HFF-Myc (cell line): Measurements from ENCODE around the gene PDE9A.

Source experiments
- DNase-seq: peaks from one replicate; pipeline ENCODE4 v3.0.0-alpha.2; 2011; ENCODE audit warnings: low read depth; ENCODE audit errors: extremely low read depth
- H3K4me3 ChIP-seq: replicated peaks from 2 replicates; pipeline ENCODE4 v1.5.1; 2011; ENCODE audit warnings: low read depth, mild to moderate bottlenecking, control low read depth, low read length
- TF ChIP-seq, protein P1 (sequence below): IDR thresholded peaks from 2 replicates; pipeline ENCODE4 v1.5.1; 2012; ENCODE audit warnings: mild to moderate bottlenecking, low read depth, low read length, control low read depth; ENCODE audit errors: missing control alignments

PDE9A gene

GRCh38 chr21:42757826-42758655 lies 104.6 kb downstream of the PDE9A start:
- DNase-seq: no peak
- TF ChIP-seq, protein P1, sequence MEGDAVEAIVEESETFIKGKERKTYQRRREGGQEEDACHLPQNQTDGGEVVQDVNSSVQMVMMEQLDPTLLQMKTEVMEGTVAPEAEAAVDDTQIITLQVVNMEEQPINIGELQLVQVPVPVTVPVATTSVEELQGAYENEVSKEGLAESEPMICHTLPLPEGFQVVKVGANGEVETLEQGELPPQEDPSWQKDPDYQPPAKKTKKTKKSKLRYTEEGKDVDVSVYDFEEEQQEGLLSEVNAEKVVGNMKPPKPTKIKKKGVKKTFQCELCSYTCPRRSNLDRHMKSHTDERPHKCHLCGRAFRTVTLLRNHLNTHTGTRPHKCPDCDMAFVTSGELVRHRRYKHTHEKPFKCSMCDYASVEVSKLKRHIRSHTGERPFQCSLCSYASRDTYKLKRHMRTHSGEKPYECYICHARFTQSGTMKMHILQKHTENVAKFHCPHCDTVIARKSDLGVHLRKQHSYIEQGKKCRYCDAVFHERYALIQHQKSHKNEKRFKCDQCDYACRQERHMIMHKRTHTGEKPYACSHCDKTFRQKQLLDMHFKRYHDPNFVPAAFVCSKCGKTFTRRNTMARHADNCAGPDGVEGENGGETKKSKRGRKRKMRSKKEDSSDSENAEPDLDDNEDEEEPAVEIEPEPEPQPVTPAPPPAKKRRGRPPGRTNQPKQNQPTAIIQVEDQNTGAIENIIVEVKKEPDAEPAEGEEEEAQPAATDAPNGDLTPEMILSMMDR: no peak
- no peak overlapping the region for H3K4me3 ChIP-seq

- no peak for DNase-seq
- no peak overlapping the region for H3K4me3 ChIP-seq
- TF ChIP-seq, protein P1: no peak
Observed at GRCh38 chr21:42758721-42759593, 105.5 kb downstream of the PDE9A start.

GRCh38 chr21:42759594-42759927 lies 106.1 kb downstream of the PDE9A start:
- TF ChIP-seq, protein P1: no peak
- DNase-seq: no peak
- H3K4me3 ChIP-seq: no peak overlapping the region

DNA sequence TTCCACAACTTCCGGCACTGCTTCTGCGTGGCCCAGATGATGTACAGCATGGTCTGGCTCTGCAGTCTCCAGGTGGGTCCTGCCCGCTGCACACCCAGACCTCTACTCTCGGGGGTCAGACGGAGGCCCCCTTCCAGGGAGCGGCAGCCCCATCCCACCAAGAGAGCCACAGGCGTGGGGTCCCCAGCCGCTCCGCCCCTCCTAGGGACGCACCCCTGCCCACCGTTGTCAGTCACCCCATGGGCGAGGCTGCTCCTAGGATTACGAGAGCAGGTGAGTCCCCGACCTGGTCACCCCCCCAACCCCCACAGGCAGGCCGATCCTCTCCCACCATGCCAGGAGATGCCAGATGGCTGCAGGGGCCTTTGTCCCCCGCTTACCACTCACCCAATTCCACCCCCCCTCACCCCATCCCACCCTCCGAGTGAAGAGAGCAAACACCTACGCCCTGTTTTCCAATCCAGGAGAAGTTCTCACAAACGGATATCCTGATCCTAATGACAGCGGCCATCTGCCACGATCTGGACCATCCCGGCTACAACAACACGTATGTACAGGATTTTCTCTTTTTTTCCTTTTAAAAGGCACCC lies 107.0 kb downstream of the PDE9A start:
- no peak for DNase-seq
- TF ChIP-seq, protein P1: no peak
- H3K4me3 ChIP-seq: no peak overlapping the region

- TF ChIP-seq, protein P1: no peak
- DNase-seq: no peak
- no peak overlapping the region for H3K4me3 ChIP-seq
Observed at GRCh38 chr21:42760951-42761751, 107.7 kb downstream of the PDE9A start.

DNA sequence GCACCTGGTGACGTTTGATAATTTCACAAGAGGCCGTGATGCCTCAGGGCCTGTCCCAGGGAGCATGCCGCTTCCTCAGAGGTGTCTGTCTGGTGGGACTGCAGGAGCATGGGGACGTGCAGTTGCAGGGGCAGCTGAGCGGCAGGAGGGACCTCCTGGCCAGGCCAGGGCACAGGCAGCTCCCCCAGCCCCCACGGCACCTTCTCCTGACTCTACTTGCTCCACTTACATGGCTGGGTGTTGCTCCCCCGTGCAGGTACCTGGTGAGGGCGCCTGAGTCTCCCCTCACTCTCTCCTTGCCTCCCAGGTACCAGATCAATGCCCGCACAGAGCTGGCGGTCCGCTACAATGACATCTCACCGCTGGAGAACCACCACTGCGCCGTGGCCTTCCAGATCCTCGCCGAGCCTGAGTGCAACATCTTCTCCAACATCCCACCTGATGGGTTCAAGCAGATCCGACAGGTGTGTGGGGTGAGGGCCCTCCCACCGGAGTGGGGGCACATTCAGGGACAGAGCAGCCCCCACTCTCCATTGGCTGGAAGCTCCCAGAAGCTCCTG lies 108.4 kb downstream of the PDE9A start:
- TF ChIP-seq, protein P1: no peak
- no peak overlapping the region for H3K4me3 ChIP-seq
- DNase-seq: no peak
